PC-9 (cell line): Measurements from ENCODE around the gene FAM110C.
A peak's percentile ranks its signal among the peaks of the same experiment; 100 is the strongest.

Experiments
- EZH2 ChIP-seq: fragments of 200-600 bp; sonication (generic); IDR thresholded peaks from 2 replicates; pipeline ENCODE4 v1.8.0; 2017; ENCODE audit warnings: antibody characterized with exemption, low read depth
- TF ChIP-seq, protein P1 (sequence below): fragments of 200-600 bp; sonication (generic); conservative IDR thresholded peaks from 2 replicates; pipeline ENCODE4 v1.6.1; 2017; ENCODE audit warnings: mixed run types, antibody characterized with exemption, mild to moderate bottlenecking, moderate library complexity

DNA sequence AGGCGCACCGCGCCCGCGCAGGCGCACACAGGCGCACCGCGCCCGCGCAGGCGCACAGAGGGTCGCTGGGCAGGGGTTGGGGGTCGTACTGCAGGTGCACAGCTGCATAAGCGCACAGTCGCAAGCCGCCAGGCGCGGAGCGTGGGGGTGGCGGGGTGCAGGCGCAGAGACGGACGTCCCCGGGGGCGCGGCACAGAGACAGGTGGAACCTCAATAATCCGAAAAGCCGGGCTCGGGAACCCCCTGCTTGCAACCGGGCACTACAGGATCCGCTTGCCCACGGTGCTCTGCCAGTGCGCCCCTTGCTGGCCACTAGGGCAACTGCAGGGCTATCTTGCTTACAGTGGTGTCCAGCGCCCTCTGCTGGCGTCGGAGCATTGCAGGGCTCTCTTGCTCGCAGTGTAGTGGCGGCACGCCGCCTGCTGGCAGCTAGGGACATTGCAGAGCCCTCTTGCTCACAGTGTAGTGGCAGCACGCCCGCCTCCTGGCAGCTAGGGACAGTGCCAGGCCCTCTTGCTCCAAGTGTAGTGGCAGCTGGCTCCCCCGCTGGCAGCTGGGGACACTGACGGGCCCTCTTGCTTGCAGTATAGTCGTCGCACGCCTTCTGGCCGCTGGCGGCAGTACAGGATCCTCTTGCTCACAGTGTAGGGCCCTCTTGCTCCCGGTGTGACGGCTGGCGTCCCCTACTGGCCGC, 34.9 kb downstream of the FAM110C start:
- TF ChIP-seq, protein P1, sequence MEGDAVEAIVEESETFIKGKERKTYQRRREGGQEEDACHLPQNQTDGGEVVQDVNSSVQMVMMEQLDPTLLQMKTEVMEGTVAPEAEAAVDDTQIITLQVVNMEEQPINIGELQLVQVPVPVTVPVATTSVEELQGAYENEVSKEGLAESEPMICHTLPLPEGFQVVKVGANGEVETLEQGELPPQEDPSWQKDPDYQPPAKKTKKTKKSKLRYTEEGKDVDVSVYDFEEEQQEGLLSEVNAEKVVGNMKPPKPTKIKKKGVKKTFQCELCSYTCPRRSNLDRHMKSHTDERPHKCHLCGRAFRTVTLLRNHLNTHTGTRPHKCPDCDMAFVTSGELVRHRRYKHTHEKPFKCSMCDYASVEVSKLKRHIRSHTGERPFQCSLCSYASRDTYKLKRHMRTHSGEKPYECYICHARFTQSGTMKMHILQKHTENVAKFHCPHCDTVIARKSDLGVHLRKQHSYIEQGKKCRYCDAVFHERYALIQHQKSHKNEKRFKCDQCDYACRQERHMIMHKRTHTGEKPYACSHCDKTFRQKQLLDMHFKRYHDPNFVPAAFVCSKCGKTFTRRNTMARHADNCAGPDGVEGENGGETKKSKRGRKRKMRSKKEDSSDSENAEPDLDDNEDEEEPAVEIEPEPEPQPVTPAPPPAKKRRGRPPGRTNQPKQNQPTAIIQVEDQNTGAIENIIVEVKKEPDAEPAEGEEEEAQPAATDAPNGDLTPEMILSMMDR: peak; percentile 68
- TF ChIP-seq EZH2: no peak
